GM12878 (cell line): Measurements from ENCODE around the gene CD300A.

ENCODE experiments used
- CTCF ChIP-seq, 3 experiments: IDR thresholded peaks in 2 of 3; conservative IDR thresholded peaks in 1 of 3; 2 replicates each; pipeline ENCODE4 v1.5.1; 2011; ENCODE audit warnings: low read depth in 3 of 3, low read length in 3 of 3, mild to moderate bottlenecking in 3 of 3, control low read depth in 2 of 3, moderate library complexity in 2 of 3, inconsistent platforms in 1 of 3, mixed read lengths in 1 of 3; ENCODE audit not compliant: control insufficient read depth in 2 of 3, insufficient read depth in 1 of 3; ENCODE audit errors: extremely low read depth in 1 of 3
- FOS ChIP-seq: IDR thresholded peaks from 3 replicates; pipeline ENCODE4 v1.6.1; 2011; ENCODE audit warnings: borderline replicate concordance; ENCODE audit not compliant: insufficient read length; ENCODE audit errors: extremely low read depth
- HDAC6 ChIP-seq: fragments of 200-600 bp; sonication (generic); IDR thresholded peaks from one replicate; pipeline ENCODE4 v1.8.0; 2017; ENCODE audit warnings: antibody characterized with exemption; ENCODE audit not compliant: unreplicated experiment
- POLR2A ChIP-seq: IDR thresholded peaks from 2 replicates; pipeline ENCODE4 v1.6.1; 2011; ENCODE audit warnings: low read depth, mild to moderate bottlenecking, low read length
- POLR2AphosphoS5 ChIP-seq: IDR thresholded peaks from 2 replicates; pipeline ENCODE4 v1.6.1; 2011; ENCODE audit warnings: mild to moderate bottlenecking, low read length, inconsistent platforms
- REST ChIP-seq: IDR thresholded peaks from 2 replicates; pipeline ENCODE4 v1.6.1; 2012; ENCODE audit warnings: mild to moderate bottlenecking, low read depth, low read length
- SIN3A ChIP-seq: IDR thresholded peaks from 2 replicates; pipeline ENCODE4 v1.6.1; 2012; ENCODE audit warnings: low read depth, low read length, improper control_type of control experiment
- STAT3 ChIP-seq: IDR thresholded peaks from 2 replicates; pipeline ENCODE4 v1.6.1; 2011; ENCODE audit warnings: low read depth, low read length, improper control_type of control experiment

GRCh38 chr17:74453665-74454196 lies 12.7 kb upstream of the CD300A start:
- TF ChIP-seq CTCF (IDR thresholded peaks at IDR 0.05 in 2 of 3, conservative IDR thresholded peaks at IDR 0.05 in 1 of 3; ENCODE audit: control insufficient read depth in 2 of 3, extremely low read depth in 1 of 3, insufficient read depth in 1 of 3, low read depth in 3 of 3, low read length in 3 of 3): peak in 1 of 3 experiments; percentile 18; a peak in 2 of 6 replicates
- TF ChIP-seq HDAC6: no peak
- no peak for TF ChIP-seq REST
- no peak for TF ChIP-seq FOS
- no peak for TF ChIP-seq SIN3A
- TF ChIP-seq POLR2AphosphoS5: no peak
- TF ChIP-seq POLR2A: no peak
- TF ChIP-seq STAT3: no peak
